ENCODE results near the gene RBP2.

The RBP2 gene

DNA sequence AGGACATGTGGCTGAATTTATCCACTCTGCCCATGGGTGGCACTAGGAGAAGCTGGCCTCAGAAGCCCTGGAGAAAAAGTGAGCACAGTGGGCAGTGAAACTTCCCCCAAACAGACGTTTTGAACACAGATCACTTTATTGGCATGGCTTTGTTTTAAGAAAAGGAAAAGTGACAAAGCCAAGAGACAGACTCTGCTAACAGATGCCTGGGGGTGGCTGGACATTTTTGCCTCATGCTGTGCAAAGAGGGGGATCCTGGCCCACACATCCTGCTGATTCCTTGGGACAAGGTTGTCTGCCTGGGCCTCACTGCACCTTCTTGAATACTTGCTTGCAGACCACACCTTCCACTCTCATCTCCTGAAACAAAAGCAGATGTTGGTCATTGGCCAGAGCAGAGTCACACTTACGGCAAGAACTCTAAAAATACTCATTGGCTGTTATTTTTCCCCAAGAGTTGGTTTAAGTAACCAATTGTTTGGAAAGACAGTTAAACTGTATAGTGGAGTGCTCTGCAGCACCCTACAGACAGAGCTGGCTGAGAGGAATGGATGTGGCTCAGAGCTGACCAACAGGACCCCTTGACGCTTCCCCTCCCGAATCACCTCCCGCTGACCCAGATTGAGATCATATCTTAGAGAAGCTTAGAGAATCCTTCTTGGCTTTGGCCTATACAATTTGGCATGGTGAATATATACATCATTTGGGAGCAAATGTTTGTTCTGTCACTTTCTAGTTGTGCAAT, 41.2 kb upstream of the RBP2 start:
- 97 to 100% methylated on average over 1 to 4 of the region's 5 CpGs for WGBS, 2 experiments (ENCODE audit: insufficient coverage in 2 of 2)
- Histone ChIP-seq H3K4me3 (ENCODE audit: extremely low read depth, insufficient read depth, low read length, poor library complexity, severe bottlenecking) (no peak overlapping the region), H3K27ac (ENCODE audit: low read depth, low read length, severe bottlenecking) (no peak overlapping the region), H3K4me1 (ENCODE audit: control insufficient read depth, insufficient read depth, low read length, poor library complexity, severe bottlenecking) (no peaks in the 10 kb centered on the region), H3K36me3 (ENCODE audit: control insufficient read depth, insufficient read depth, low read length) (no peaks in the 10 kb centered on the region), H3K9me3 (ENCODE audit: control insufficient read depth, low read length) (no peaks in the 10 kb centered on the region)

DNA sequence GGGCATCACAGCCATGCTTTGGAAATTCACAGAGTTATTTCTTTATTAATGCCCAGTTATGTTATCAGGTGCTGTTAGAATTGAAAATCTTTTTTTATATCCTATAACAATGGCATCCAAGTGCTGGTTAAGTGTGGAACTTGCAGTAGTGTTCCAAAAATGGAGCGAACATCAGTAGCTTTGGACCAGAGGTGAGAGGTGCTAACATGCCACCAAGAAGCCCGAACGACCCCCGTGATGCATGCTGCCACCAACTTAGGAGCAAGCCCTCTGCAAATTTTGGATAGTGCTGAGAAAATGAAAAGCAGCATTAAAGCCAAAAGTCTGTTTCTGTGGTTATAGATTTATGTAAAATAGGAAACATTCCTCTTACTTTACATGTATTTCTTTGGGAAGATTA, 38.4 kb upstream of the RBP2 start:
- Histone ChIP-seq H3K9me3 (ENCODE audit: control insufficient read depth, low read length) (no peaks in the 10 kb centered on the region), H3K36me3 (ENCODE audit: control insufficient read depth, insufficient read depth, low read length) (no peaks in the 10 kb centered on the region), H3K4me3 (ENCODE audit: extremely low read depth, insufficient read depth, low read length, poor library complexity, severe bottlenecking) (no peak overlapping the region), H3K4me1 (ENCODE audit: control insufficient read depth, insufficient read depth, low read length, poor library complexity, severe bottlenecking) (no peaks in the 10 kb centered on the region), H3K27ac (ENCODE audit: low read depth, low read length, severe bottlenecking) (no peak overlapping the region)
- WGBS, 2 experiments (ENCODE audit: insufficient coverage in 2 of 2), result 94 to 100% methylated on average over 1 to 4 of the region's 4 CpGs

DNA sequence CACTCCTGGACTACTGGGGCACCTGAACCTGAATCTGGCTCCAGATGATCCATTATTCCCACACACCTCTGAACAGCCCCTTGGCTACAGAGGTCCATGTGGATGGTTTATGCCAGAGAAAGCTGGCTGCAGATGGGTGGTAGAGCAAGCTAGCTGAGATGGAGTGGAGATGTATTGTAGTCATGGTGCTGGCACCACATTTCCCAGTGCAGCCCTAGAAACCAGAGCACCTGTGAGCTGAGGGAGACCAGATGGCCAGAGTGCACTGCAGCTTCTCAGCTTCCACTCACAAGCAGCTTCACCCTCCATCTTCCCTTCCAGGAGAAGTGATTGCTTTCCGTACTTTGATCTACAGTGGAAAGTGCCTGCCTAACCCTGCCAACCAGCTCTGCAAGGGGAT, 33.3 kb upstream of the RBP2 start:
- Histone ChIP-seq H3K4me3 (ENCODE audit: extremely low read depth, insufficient read depth, low read length, poor library complexity, severe bottlenecking) (no peak overlapping the region), H3K4me1 (ENCODE audit: control insufficient read depth, insufficient read depth, low read length, poor library complexity, severe bottlenecking) (no peaks in the 10 kb centered on the region), H3K9me3 (ENCODE audit: control insufficient read depth, low read length) (no peaks in the 10 kb centered on the region), H3K36me3 (ENCODE audit: control insufficient read depth, insufficient read depth, low read length) (no peaks in the 10 kb centered on the region), H3K27ac (ENCODE audit: low read depth, low read length, severe bottlenecking) (no peak overlapping the region)
- no CpG with 5 or more reads among the region's 1 CpG for WGBS, 2 experiments (ENCODE audit: insufficient coverage in 2 of 2)

DNA sequence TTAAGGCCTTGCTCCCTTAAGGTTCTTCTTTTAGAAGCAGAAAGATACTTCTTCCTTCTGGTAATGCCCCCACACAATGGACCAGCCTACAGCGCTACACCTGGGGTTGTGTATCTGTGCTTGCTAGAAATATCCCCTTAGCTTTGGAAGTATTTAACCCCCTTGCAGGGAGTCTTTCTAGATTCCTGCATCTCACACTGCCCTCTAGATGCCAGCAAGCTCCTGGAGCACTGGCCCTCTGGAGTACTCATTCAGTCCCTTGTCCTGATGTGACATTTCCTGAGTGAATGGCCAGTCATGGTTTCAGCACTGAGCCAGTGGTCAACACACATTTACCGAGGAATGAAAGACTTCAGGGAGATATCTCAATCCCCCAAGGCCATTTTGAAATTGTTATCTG, 30.4 kb upstream of the RBP2 start:
- H3K4me3 ChIP-seq (ENCODE audit: extremely low read depth, insufficient read depth, low read length, poor library complexity, severe bottlenecking), result no peak overlapping the region
- WGBS, 2 experiments (ENCODE audit: insufficient coverage in 2 of 2), result 33% methylated on average over 1 of the region's 2 CpGs; no CpG with 5 or more reads in 1 of the 2 experiments
- no peaks in the 10 kb centered on the region for H3K36me3 ChIP-seq (ENCODE audit: control insufficient read depth, insufficient read depth, low read length)
- no peaks in the 10 kb centered on the region for H3K9me3 ChIP-seq (ENCODE audit: control insufficient read depth, low read length)
- no peak overlapping the region for H3K27ac ChIP-seq (ENCODE audit: low read depth, low read length, severe bottlenecking)
- H3K4me1 ChIP-seq (ENCODE audit: control insufficient read depth, insufficient read depth, low read length, poor library complexity, severe bottlenecking), result no peaks in the 10 kb centered on the region

DNA sequence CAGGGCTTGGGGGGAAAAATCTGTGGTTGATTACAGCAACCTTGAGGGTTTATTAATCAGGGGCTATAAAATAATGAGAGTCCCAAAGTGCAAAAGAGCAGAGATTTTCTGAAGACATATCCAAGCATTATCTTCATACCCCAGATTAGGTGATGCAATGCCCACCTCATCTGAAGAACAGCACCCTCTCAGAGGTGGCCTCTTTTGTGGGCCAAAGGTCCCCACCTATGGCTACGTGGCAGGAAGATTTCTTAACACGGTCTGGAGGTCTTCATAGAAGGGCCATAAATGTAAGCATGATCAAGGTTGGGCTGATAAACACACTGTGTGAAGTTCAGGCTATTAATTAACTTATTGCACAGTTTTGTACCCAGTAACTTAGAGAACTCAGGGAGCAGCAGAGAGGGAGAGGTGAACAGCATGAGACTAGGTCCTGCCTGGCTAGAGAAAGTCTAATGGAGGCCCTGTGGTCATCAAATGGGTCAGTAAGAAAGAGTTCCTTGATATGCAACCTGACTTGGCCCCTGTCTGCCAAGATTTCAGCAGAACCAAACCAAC, 29.6 kb upstream of the RBP2 start:
- H3K9me3 ChIP-seq (ENCODE audit: control insufficient read depth, low read length), result no peaks in the 10 kb centered on the region
- no peak overlapping the region for H3K4me3 ChIP-seq (ENCODE audit: extremely low read depth, insufficient read depth, low read length, poor library complexity, severe bottlenecking)
- 100% methylated on average over 2 of the region's 2 CpGs; no CpG with 5 or more reads in 1 of the 2 experiments for WGBS, 2 experiments (ENCODE audit: insufficient coverage in 2 of 2)
- H3K4me1 ChIP-seq (ENCODE audit: control insufficient read depth, insufficient read depth, low read length, poor library complexity, severe bottlenecking), result no peaks in the 10 kb centered on the region
- no peak overlapping the region for H3K27ac ChIP-seq (ENCODE audit: low read depth, low read length, severe bottlenecking)
- no peaks in the 10 kb centered on the region for H3K36me3 ChIP-seq (ENCODE audit: control insufficient read depth, insufficient read depth, low read length)

DNA sequence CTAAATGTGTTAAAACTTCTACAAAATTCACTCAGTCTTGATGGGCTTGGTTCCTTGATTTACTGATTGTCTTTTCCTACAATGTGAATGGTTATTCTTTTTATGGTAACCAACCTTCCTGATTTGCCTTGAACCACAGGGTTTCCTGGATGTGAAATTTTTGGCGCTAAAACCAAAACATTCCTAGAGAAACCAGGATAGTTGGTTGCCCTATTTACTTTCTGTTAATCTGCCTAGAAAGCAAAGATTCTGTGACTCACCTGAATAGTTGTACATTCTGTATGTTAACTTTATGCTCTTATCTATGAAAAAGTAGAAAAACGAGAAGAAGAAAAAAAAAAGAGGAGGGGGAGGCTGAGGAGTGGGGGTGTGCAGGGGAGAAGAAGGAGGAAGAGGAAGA, 23.2 kb upstream of the RBP2 start:
- Histone ChIP-seq H3K4me1 (ENCODE audit: control insufficient read depth, insufficient read depth, low read length, poor library complexity, severe bottlenecking) (no peaks in the 10 kb centered on the region), H3K36me3 (ENCODE audit: control insufficient read depth, insufficient read depth, low read length) (no peaks in the 10 kb centered on the region), H3K27ac (ENCODE audit: low read depth, low read length, severe bottlenecking) (no peak overlapping the region), H3K4me3 (ENCODE audit: extremely low read depth, insufficient read depth, low read length, poor library complexity, severe bottlenecking) (no peak overlapping the region), H3K9me3 (ENCODE audit: control insufficient read depth, low read length) (peaks cover 6% of the 10 kb centered on the region)
- WGBS, 2 experiments (ENCODE audit: insufficient coverage in 2 of 2), result 80 to 100% methylated on average over 1 of the region's 2 CpGs

DNA sequence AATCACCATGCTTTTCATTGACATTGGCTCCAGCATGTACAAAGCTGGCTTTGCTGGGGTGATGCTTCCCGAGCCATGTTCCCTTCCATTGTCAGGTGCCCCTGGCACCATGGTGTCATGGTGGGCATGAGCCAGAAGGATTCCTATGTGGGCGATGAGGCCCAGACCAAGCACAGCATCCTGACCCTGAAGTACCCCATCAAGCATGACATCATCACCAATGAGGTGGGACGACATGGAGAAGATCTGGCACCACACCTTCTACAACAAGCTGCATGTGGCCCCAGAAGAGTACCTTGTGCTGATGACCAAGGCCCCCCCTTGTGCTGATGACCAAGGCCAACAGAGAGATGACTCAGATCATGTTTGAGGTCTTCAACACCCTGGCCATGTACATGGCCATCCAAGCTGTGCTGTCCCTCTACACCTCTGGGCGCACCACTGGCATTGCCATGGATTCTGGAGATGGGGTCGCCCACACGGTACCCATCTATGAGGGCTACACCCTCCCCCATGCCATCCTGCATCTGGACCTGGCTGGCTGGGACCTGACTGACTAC, 17.6 kb upstream of the RBP2 start:
- Histone ChIP-seq H3K4me1 (ENCODE audit: control insufficient read depth, insufficient read depth, low read length, poor library complexity, severe bottlenecking) (no peaks in the 10 kb centered on the region), H3K36me3 (ENCODE audit: control insufficient read depth, insufficient read depth, low read length) (no peaks in the 10 kb centered on the region), H3K27ac (ENCODE audit: low read depth, low read length, severe bottlenecking) (no peak overlapping the region), H3K4me3 (ENCODE audit: extremely low read depth, insufficient read depth, low read length, poor library complexity, severe bottlenecking) (no peak overlapping the region), H3K9me3 (ENCODE audit: control insufficient read depth, low read length) (peaks cover 6% of the 10 kb centered on the region)
- 76 to 85% methylated on average over 5 to 6 of the region's 6 CpGs for WGBS, 2 experiments (ENCODE audit: insufficient coverage in 2 of 2)

DNA sequence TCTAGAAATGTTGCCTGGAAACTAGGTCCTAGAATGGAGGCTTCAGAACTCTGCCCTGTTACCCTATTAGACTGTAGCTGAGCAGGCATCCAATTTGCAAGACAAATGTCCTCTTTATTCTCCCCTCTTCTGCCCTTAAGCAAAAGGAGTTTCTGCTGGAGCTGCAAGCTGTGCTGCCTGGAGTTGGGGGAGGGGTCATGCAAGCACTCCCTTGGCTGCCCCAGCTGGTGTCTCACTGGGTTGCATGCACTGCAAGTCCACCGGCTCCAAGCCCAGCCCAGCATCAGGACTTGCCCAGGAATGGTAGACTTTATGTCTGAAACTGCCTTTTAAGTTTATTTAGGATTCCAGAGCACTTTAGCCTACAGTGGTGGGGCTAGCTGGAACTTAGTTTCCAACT, 15.7 kb upstream of the RBP2 start:
- no peaks in the 10 kb centered on the region for H3K4me1 ChIP-seq (ENCODE audit: control insufficient read depth, insufficient read depth, low read length, poor library complexity, severe bottlenecking)
- 38 to 50% methylated on average over 1 of the region's 1 CpG for WGBS, 2 experiments (ENCODE audit: insufficient coverage in 2 of 2)
- H3K36me3 ChIP-seq (ENCODE audit: control insufficient read depth, insufficient read depth, low read length), result no peaks in the 10 kb centered on the region
- no peak overlapping the region for H3K4me3 ChIP-seq (ENCODE audit: extremely low read depth, insufficient read depth, low read length, poor library complexity, severe bottlenecking)
- H3K27ac ChIP-seq (ENCODE audit: low read depth, low read length, severe bottlenecking), result no peak overlapping the region
- peaks cover 6% of the 10 kb centered on the region for H3K9me3 ChIP-seq (ENCODE audit: control insufficient read depth, low read length)

DNA sequence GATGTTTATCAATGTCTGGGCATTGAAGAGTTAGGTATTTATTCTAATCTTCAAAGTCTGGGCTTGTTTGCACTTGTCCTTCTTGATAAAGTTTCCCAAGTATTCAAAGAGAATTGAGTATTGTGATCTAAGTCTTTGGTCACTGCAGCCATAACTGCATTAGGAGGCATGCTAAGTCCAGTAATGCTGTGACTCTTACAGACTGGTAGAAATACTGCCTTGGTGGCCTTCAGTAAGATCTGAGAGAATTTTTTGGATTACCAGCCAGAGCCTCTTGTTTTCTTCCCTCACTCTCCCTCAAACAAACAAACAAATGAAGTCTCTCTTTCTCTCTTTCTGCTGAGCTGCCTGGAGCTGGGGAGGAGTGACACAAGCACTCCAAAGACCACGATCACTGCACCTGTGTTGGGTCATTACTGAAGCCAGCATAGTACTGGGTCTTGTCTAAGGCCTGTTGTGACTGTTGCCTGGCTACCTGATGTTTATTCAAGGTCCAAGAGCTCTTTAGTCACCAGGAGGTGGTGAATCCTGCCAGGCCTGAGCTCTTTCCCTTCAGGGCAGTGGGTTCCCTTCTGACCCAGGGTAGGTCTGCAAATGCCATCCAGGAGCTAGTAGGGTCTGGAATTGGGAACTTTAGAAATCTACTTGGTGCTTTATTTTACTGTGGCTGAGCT, 14.8 kb upstream of the RBP2 start:
- no peak overlapping the region for H3K4me3 ChIP-seq (ENCODE audit: extremely low read depth, insufficient read depth, low read length, poor library complexity, severe bottlenecking)
- 100% methylated on average over 1 of the region's 1 CpG; no CpG with 5 or more reads in 1 of the 2 experiments for WGBS, 2 experiments (ENCODE audit: insufficient coverage in 2 of 2)
- no peaks in the 10 kb centered on the region for H3K4me1 ChIP-seq (ENCODE audit: control insufficient read depth, insufficient read depth, low read length, poor library complexity, severe bottlenecking)
- H3K27ac ChIP-seq (ENCODE audit: low read depth, low read length, severe bottlenecking), result no peak overlapping the region
- H3K9me3 ChIP-seq (ENCODE audit: control insufficient read depth, low read length), result peaks cover 6% of the 10 kb centered on the region
- no peaks in the 10 kb centered on the region for H3K36me3 ChIP-seq (ENCODE audit: control insufficient read depth, insufficient read depth, low read length)

DNA sequence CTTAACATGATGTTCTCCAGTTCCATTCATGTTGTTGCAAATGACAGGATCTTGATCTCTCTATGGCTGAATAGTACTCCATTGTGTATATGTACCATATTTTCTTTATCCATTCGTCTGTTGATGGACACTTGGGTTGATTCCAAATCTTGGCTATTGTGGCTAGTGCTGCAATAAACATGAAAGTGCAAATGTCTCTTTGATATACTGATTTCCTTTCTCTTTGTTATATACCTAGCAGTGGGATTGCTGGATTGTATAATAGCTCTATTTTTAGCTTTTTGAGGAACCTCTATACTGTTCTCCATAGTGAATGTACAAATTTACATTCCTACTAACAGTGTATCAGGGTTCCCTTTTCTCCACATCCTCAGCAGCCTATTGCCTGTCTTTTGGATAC, 5.9 kb upstream of the RBP2 start:
- no CpG with 5 or more reads among the region's 1 CpG for WGBS, 2 experiments (ENCODE audit: insufficient coverage in 2 of 2)
- Histone ChIP-seq H3K27ac (ENCODE audit: low read depth, low read length, severe bottlenecking) (no peak overlapping the region), H3K4me3 (ENCODE audit: extremely low read depth, insufficient read depth, low read length, poor library complexity, severe bottlenecking) (no peak overlapping the region), H3K4me1 (ENCODE audit: control insufficient read depth, insufficient read depth, low read length, poor library complexity, severe bottlenecking) (no peaks in the 10 kb centered on the region), H3K9me3 (ENCODE audit: control insufficient read depth, low read length) (no peaks in the 10 kb centered on the region), H3K36me3 (ENCODE audit: control insufficient read depth, insufficient read depth, low read length) (no peaks in the 10 kb centered on the region)

DNA sequence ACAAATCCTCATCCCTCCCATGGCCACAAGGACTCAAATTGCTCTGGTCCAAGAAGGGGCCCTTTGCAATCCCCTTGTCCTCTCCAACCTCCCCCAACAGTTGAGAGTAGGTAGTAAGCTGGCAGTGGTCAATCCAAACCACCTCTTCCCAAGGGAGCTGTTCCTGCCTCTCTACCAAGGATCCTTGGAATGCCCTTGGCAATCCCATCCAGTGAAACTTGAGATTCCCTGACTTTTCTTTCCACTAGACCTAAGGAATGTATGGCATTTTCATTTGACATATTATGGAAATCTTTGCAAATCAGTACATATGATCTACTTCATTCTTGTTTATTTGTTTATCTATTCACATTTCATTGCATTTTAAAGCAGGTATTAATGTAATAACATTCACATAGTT, 4.8 kb upstream of the RBP2 start:
- no peaks in the 10 kb centered on the region for H3K36me3 ChIP-seq (ENCODE audit: control insufficient read depth, insufficient read depth, low read length)
- no peaks in the 10 kb centered on the region for H3K4me1 ChIP-seq (ENCODE audit: control insufficient read depth, insufficient read depth, low read length, poor library complexity, severe bottlenecking)
- H3K27ac ChIP-seq (ENCODE audit: low read depth, low read length, severe bottlenecking), result no peak overlapping the region
- no peak overlapping the region for H3K4me3 ChIP-seq (ENCODE audit: extremely low read depth, insufficient read depth, low read length, poor library complexity, severe bottlenecking)
- no peaks in the 10 kb centered on the region for H3K9me3 ChIP-seq (ENCODE audit: control insufficient read depth, low read length)
